H1 (cell line): ENCODE measurements around the gene POLR3K. TPM values are rescaled to one million over a fixed set of nuclear protein-coding genes. Genes with fewer than 3 reads are reported as not detected.

ENCODE experiments used
- CTCF ChIA-PET: fragments of 300-600 bp; sonication (Branson Sonifier 250); formaldehyde crosslinking; loops from one replicate; lab custom pipeline; 2021; ENCODE audit not compliant: partially characterized antibody; lab: Charles Lee
- POLR2A ChIA-PET: fragments of 300-600 bp; sonication (Branson Sonifier 250); formaldehyde crosslinking; loops from one replicate; lab custom pipeline; 2021; ENCODE audit warnings: inconsistent platforms; ENCODE audit not compliant: partially characterized antibody; lab: Charles Lee
- DNase-seq, 2 experiments: peaks; one replicate each; pipeline versions ENCODE4 v3.0.0 to v3.0.0-alpha.2; 2010 to 2022; ENCODE audit warnings: low spot score in 2 of 2, low read depth in 1 of 2, mixed read lengths in 1 of 2
- FAIRE-seq: peaks from 2 replicates; lab custom pipeline; 2011; peaks lifted over from hg19 to GRCh38; lab: Jason Lieb, UNC
- H2AFZ ChIP-seq: 2 replicates; pipeline ENCODE4 v1.8.1; 2012; ENCODE audit warnings: low read length, inconsistent platforms
- H2AK5ac ChIP-seq: 2 replicates; pipeline ENCODE4 v1.6.1; 2013; ENCODE audit warnings: low read depth, low read length
- H2BK120ac ChIP-seq: replicated peaks from 2 replicates; pipeline ENCODE3; 2013; ENCODE audit warnings: low read depth, low read length, inconsistent platforms
- H2BK12ac ChIP-seq: 2 replicates; pipeline ENCODE4 v1.6.1; 2013; ENCODE audit warnings: low read depth, low read length
- H2BK15ac ChIP-seq: 2 replicates; pipeline ENCODE4 v1.6.1; 2013; ENCODE audit warnings: low read length
- H2BK20ac ChIP-seq: 2 replicates; pipeline ENCODE4 v1.6.1; 2013; ENCODE audit warnings: low read length
- H2BK5ac ChIP-seq: 2 replicates; pipeline ENCODE4 v1.6.1; 2013; ENCODE audit warnings: low read depth, low read length
- H3K14ac ChIP-seq: 2 replicates; pipeline ENCODE4 v1.6.1; 2013; ENCODE audit warnings: inconsistent platforms; ENCODE audit not compliant: insufficient read length
- H3K18ac ChIP-seq: 2 replicates; pipeline ENCODE4 v1.6.1; 2013; ENCODE audit warnings: low read length; ENCODE audit errors: extremely low read depth
- H3K23ac ChIP-seq: 2 replicates; pipeline ENCODE4 v1.6.1; 2013; ENCODE audit warnings: inconsistent platforms; ENCODE audit not compliant: insufficient read length
- H3K23me2 ChIP-seq: 2 replicates; pipeline ENCODE4 v1.6.1; 2013; ENCODE audit warnings: low read depth, low read length
- H3K27ac ChIP-seq: 2 replicates; pipeline ENCODE4 v1.6.1; 2011; ENCODE audit warnings: low read depth, low read length, inconsistent platforms
- H3K27me3 ChIP-seq, 4 experiments: replicated peaks in 1 of 4; 1 replicate in 1 of 4; 2 replicates in 3 of 4; pipeline versions ENCODE4 v1.6.1 to v1.8.1; 2011 to 2013; ENCODE audit warnings: low read length in 3 of 4, mild to moderate bottlenecking in 3 of 4, inconsistent platforms in 2 of 4, mixed read lengths in 2 of 4, moderate library complexity in 1 of 4; ENCODE audit not compliant: control insufficient read depth in 3 of 4, insufficient read depth in 3 of 4; ENCODE audit errors: extremely low read depth in 1 of 4
- H3K36me3 ChIP-seq, 4 experiments: 2 replicates each; pipeline versions ENCODE4 v1.6.1 to v1.8.1; 2011 to 2013; ENCODE audit warnings: mild to moderate bottlenecking in 4 of 4, low read length in 3 of 4, moderate library complexity in 2 of 4, control low read depth in 1 of 4, inconsistent platforms in 1 of 4; ENCODE audit not compliant: insufficient read depth in 4 of 4, control insufficient read depth in 2 of 4
- H3K4ac ChIP-seq: replicated peaks from 2 replicates; pipeline ENCODE3; 2013; ENCODE audit warnings: low read length, low read depth, mixed read lengths, inconsistent platforms; ENCODE audit not compliant: insufficient read length
- H3K4me1 ChIP-seq, 4 experiments: replicated peaks in 1 of 4; 1 replicate in 1 of 4; 2 replicates in 3 of 4; pipeline versions ENCODE4 v1.6.1 to v1.8.1; 2011 to 2013; ENCODE audit warnings: low read length in 3 of 4, inconsistent platforms in 2 of 4, mixed read lengths in 1 of 4; ENCODE audit not compliant: insufficient read depth in 4 of 4, control insufficient read depth in 3 of 4
- H3K4me2 ChIP-seq, 2 experiments: 2 replicates each; pipeline versions ENCODE4 v1.6.1 to v1.8.1; 2011 to 2013; ENCODE audit warnings: low read depth in 2 of 2, low read length in 2 of 2, control low read depth in 1 of 2, inconsistent platforms in 1 of 2, mild to moderate bottlenecking in 1 of 2; ENCODE audit not compliant: insufficient read depth in 1 of 2
- H3K4me3 ChIP-seq, 4 experiments: fragments of 200-600, 300-600 bp in 1 of 4; sonication (generic), shearing (Covaris generic), sonication (Bioruptor Twin) in 1 of 4; 2 replicates each; pipeline versions ENCODE4 v1.5.1 to v1.8.1; 2011 to 2016; ENCODE audit warnings: low read length in 4 of 4, low read depth in 3 of 4, control low read depth in 2 of 4, inconsistent platforms in 2 of 4, mild to moderate bottlenecking in 2 of 4, mixed read lengths in 1 of 4, moderate library complexity in 1 of 4; ENCODE audit not compliant: insufficient read depth in 2 of 4; ENCODE audit errors: extremely low read depth in 1 of 4
- H3K56ac ChIP-seq: replicated peaks from 2 replicates; pipeline ENCODE3; 2013; ENCODE audit warnings: low read depth, mild to moderate bottlenecking, mixed read lengths, low read length, inconsistent platforms; ENCODE audit not compliant: insufficient read length
- H3K79me1 ChIP-seq: 2 replicates; pipeline ENCODE4 v1.6.1; 2013; ENCODE audit warnings: low read depth, low read length, control low read depth
- H3K79me2 ChIP-seq, 2 experiments: 2 replicates each; pipeline versions ENCODE4 v1.6.1 to v1.8.1; 2012 to 2013; ENCODE audit warnings: low read length in 2 of 2, mild to moderate bottlenecking in 2 of 2, inconsistent platforms in 1 of 2; ENCODE audit not compliant: insufficient read depth in 2 of 2, control insufficient read depth in 1 of 2
- H3K9ac ChIP-seq, 4 experiments: replicated peaks in 1 of 4; 1 replicate in 1 of 4; 2 replicates in 3 of 4; pipeline versions ENCODE4 v1.6.1 to v1.8.1; 2011 to 2013; ENCODE audit warnings: low read depth in 3 of 4, low read length in 3 of 4, control low read depth in 2 of 4, mild to moderate bottlenecking in 2 of 4, moderate library complexity in 2 of 4, inconsistent platforms in 1 of 4; ENCODE audit errors: extremely low read depth in 1 of 4
- H3K9me3 ChIP-seq, 2 experiments: 2 replicates each; pipeline versions ENCODE4 v1.6.1 to v1.8.1; 2012 to 2013; ENCODE audit warnings: mild to moderate bottlenecking in 2 of 2, moderate library complexity in 2 of 2, control low read depth in 1 of 2, inconsistent platforms in 1 of 2, low read depth in 1 of 2, low read length in 1 of 2, mixed read lengths in 1 of 2; ENCODE audit not compliant: insufficient read depth in 2 of 2
- H4K20me1 ChIP-seq, 2 experiments: replicated peaks in 1 of 2; 2 replicates each; pipeline versions ENCODE3 to v1.8.1; 2011 to 2013; ENCODE audit warnings: inconsistent platforms in 2 of 2, low read length in 2 of 2, mild to moderate bottlenecking in 1 of 2; ENCODE audit not compliant: insufficient read depth in 2 of 2, control insufficient read depth in 1 of 2
- H4K5ac ChIP-seq: 2 replicates; pipeline ENCODE4 v1.6.1; 2013; ENCODE audit warnings: low read length, low read depth, mixed read lengths, inconsistent platforms; ENCODE audit not compliant: insufficient read length
- H4K8ac ChIP-seq: 2 replicates; pipeline ENCODE4 v1.8.0; 2013; ENCODE audit warnings: mild to moderate bottlenecking, moderate library complexity, low read length, inconsistent platforms; ENCODE audit not compliant: insufficient read depth; ENCODE audit errors: extremely low read depth
- H4K91ac ChIP-seq: replicated peaks from 2 replicates; pipeline ENCODE3; 2013; ENCODE audit warnings: low read length, mixed read lengths, inconsistent platforms; ENCODE audit not compliant: insufficient read length
- ASH2L ChIP-seq: fragments of 200-600, 300-600 bp; sonication (generic); IDR thresholded peaks from one replicate; pipeline ENCODE4 v1.7.1; 2017; ENCODE audit warnings: low read length
- CTBP2 ChIP-seq: IDR thresholded peaks from 2 replicates; pipeline ENCODE4 v1.7.0; 2011; ENCODE audit warnings: borderline replicate concordance, mild to moderate bottlenecking, moderate library complexity, mixed read lengths, low read length; ENCODE audit not compliant: insufficient read depth, insufficient read length
- FOSL1 ChIP-seq: IDR thresholded peaks from 2 replicates; pipeline ENCODE4 v1.6.1; 2011; ENCODE audit warnings: mild to moderate bottlenecking, low read depth, low read length, moderate library complexity; ENCODE audit not compliant: insufficient read depth
- GTF2F1 ChIP-seq: IDR thresholded peaks from 2 replicates; pipeline ENCODE4 v1.6.1; 2012; ENCODE audit warnings: low read depth, low read length, improper control_type of control experiment, borderline replicate concordance
- NRF1 ChIP-seq: IDR thresholded peaks from 2 replicates; pipeline ENCODE4 v1.6.1; 2011; ENCODE audit warnings: mild to moderate bottlenecking, low read depth, low read length, improper control_type of control experiment
- RFX5 ChIP-seq: IDR thresholded peaks from 2 replicates; pipeline ENCODE4 v1.6.1; 2011; ENCODE audit warnings: low read depth, low read length, improper control_type of control experiment, borderline replicate concordance
- TBP ChIP-seq: IDR thresholded peaks from 2 replicates; pipeline ENCODE4 v1.6.1; 2011; ENCODE audit warnings: low read depth, low read length, improper control_type of control experiment
- WGBS, 2 experiments: shearing (Covaris generic) in 1 of 2; methylation state at CpG; one replicate each; pipeline versions ENCODE4 v1.1.6 to v1.1.7; 2013 to 2015; ENCODE audit warnings: low lambda C conversion rate in 2 of 2, mixed read lengths in 2 of 2, inconsistent platforms in 1 of 2, low coverage in 1 of 2, missing lambda C conversion rate in 1 of 2; ENCODE audit not compliant: insufficient replicate concordance in 2 of 2, insufficient coverage in 1 of 2, insufficient read length in 1 of 2; ENCODE audit errors: extremely low coverage in 1 of 2, missing lambda C conversion rate in 1 of 2; 5-methylcytosine and 5-hydroxymethylcytosine counted together
- polyA plus RNA-seq, 7 experiments: library from polyadenylated mRNA; depleted of rRNA in 3 of 7; stranded (reverse) in 5 of 7; unstranded in 2 of 7; fragments of >200 nt in 5 of 7; fragments of 200-250 nt in 2 of 7; gene quantifications; 1 replicate in 5 of 7; 2 replicates in 1 of 7; 4 replicates in 1 of 7; pipeline versions ENCODE4 v1.2.1 to v1.2.3, GENCODE V29; 2011 to 2013; ENCODE audit warnings: missing spikeins in 2 of 7, mixed read lengths in 2 of 7
- total RNA-seq: library from RNA; stranded (reverse); fragmentation: NEBNext Ultra II Directional; extraction: Animal tissue kit (Norgen Biotek cat#: 25700); gene quantifications from 2 replicates; pipeline ENCODE4 v1.2.1, GENCODE V29; 2021
- TF ChIP-seq, protein P1 (sequence below), 3 experiments: IDR thresholded peaks; 1 replicate in 2 of 3; 2 replicates in 1 of 3; pipeline versions ENCODE4 v1.5.1 to v1.6.1; 2011; ENCODE audit warnings: low read length in 3 of 3, mild to moderate bottlenecking in 3 of 3, inconsistent platforms in 2 of 3, low read depth in 1 of 3, moderate library complexity in 1 of 3; ENCODE audit not compliant: insufficient read depth in 1 of 3; ENCODE audit errors: control extremely low read depth in 1 of 3
- TF ChIP-seq, protein P2 (sequence below): IDR thresholded peaks from 2 replicates; pipeline ENCODE4 v1.6.1; 2012; ENCODE audit warnings: inconsistent platforms

The POLR3K gene
- total and polyA plus RNA-seq, 2 of the 8 experiments (the other 6 are each of a cell fraction or from before 2014, with no cell fraction given), result 45.4 to 80.5 TPM

DNA sequence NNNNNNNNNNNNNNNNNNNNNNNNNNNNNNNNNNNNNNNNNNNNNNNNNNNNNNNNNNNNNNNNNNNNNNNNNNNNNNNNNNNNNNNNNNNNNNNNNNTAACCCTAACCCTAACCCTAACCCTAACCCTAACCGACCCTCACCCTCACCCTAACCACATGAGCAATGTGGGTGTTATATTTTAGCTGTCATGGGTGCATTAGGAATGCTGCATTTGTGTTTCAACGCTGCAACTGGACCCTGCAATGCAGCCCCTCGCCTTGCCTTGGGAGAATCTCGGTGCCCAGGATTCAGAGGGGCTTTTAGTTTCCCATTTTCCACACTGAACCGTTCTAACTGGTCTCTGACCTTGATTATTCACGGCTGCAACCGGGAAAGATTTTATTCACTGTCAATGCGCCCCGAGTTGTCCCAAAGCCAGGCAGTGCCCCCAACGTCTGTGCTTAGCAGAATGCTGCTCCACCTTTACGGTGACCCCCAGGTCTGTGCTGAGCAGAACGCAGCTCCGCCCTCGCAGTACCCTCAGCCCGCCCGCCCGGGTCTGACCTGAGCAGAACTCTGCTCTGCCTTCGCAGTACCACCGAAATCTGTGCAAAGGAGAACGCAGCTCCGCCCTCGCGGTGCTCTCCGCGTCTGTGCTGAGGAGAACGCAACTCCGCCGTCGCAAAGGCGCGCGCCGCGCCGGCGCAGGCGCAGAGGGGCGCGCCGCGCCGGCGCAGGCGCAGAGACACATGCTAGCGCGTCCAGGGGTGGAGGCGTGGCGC lies 43.3 kb downstream of the POLR3K start:
- Histone ChIP-seq H3K14ac (no peak overlapping the region), H3K4me1 (no peaks in the 10 kb centered on the region), H3K79me1 (no peaks in the 10 kb centered on the region), H3K18ac (no peak overlapping the region), H3K9ac (no peak overlapping the region), H3K23ac (no peak overlapping the region), H3K36me3 (no peaks in the 10 kb centered on the region), H3K79me2 (no peaks in the 10 kb centered on the region), H2BK120ac (no peak overlapping the region), H3K27me3 (no peaks in the 10 kb centered on the region), H2AFZ (no peak overlapping the region), H4K20me1 (no peaks in the 10 kb centered on the region), H3K9me3 (peaks cover 2 to 11% of the 10 kb centered on the region in 2 experiments; a peak in 2 of 4 replicates), H3K27ac (no peak overlapping the region), H2BK5ac (no peak overlapping the region), H3K23me2 (no peaks in the 10 kb centered on the region), H2AK5ac (no peak overlapping the region), H3K4ac (no peak overlapping the region), H3K4me3 (peak overlapping the region in 1 of 4 experiments; percentile 22; a peak in 1 of 8 replicates), H3K56ac (no peak overlapping the region), H4K8ac (no peak overlapping the region), H4K5ac (no peak overlapping the region), H2BK15ac (no peak overlapping the region), H3K4me2 (no peak overlapping the region), H2BK12ac (no peak overlapping the region), H2BK20ac (no peak overlapping the region), H4K91ac (no peak overlapping the region)
- CTCF ChIA-PET, result interaction anchor here (0.6 kb wide), 1 partner anchor 84 kb away, joined by 3 read pairs; no protein-coding TSS in a partner anchor
- FAIRE-seq (no peak), DNase-seq (no peak)
- POLR2A ChIA-PET, result no interaction called here
- WGBS, 2 experiments, result 93% methylated on average over 9 of the region's 48 CpGs; no CpG with 5 or more reads in 1 of the 2 experiments
- TF ChIP-seq FOSL1 (no peak), RFX5 (no peak), GTF2F1 (no peak), NRF1 (no peak), ASH2L (no peak), TBP (no peak), CTBP2 (no peak)
- TF ChIP-seq, protein P1, sequence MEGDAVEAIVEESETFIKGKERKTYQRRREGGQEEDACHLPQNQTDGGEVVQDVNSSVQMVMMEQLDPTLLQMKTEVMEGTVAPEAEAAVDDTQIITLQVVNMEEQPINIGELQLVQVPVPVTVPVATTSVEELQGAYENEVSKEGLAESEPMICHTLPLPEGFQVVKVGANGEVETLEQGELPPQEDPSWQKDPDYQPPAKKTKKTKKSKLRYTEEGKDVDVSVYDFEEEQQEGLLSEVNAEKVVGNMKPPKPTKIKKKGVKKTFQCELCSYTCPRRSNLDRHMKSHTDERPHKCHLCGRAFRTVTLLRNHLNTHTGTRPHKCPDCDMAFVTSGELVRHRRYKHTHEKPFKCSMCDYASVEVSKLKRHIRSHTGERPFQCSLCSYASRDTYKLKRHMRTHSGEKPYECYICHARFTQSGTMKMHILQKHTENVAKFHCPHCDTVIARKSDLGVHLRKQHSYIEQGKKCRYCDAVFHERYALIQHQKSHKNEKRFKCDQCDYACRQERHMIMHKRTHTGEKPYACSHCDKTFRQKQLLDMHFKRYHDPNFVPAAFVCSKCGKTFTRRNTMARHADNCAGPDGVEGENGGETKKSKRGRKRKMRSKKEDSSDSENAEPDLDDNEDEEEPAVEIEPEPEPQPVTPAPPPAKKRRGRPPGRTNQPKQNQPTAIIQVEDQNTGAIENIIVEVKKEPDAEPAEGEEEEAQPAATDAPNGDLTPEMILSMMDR (IDR thresholded peaks at IDR 0.05; ENCODE audit: control extremely low read depth in 1 of 3, insufficient read depth in 1 of 3, low read depth in 1 of 3, low read length in 3 of 3), result no peak
- TF ChIP-seq, protein P2, sequence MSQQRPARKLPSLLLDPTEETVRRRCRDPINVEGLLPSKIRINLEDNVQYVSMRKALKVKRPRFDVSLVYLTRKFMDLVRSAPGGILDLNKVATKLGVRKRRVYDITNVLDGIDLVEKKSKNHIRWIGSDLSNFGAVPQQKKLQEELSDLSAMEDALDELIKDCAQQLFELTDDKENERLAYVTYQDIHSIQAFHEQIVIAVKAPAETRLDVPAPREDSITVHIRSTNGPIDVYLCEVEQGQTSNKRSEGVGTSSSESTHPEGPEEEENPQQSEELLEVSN, result no peak
